Osteocyte (in vitro differentiated cells): ENCODE measurements around the gene FXYD1. TPM values are rescaled to one million over a fixed set of nuclear protein-coding genes. Genes with fewer than 3 reads are reported as not detected.
"Not testable (repeated sequence)": the region's sequence is repeated elsewhere in the genome, so short reads cannot be mapped to it uniquely, and the experiment has no call there.

Experiments
- DNase-seq: peaks from one replicate; pipeline ENCODE4 v3.0.0; 2021; ENCODE audit warnings: mixed read lengths; ENCODE audit not compliant: unreplicated experiment; ENCODE audit errors: extremely low spot score
- H3K27ac Mint-ChIP-seq: one replicate; pipeline ENCODE4 v1.8.0; 2021; ENCODE audit warnings: mild to moderate bottlenecking, mixed read lengths; ENCODE audit not compliant: unreplicated experiment
- H3K27me3 Mint-ChIP-seq: one replicate; pipeline ENCODE4 v1.8.0; 2021; ENCODE audit warnings: mixed read lengths; ENCODE audit not compliant: unreplicated experiment
- H3K36me3 Mint-ChIP-seq: one replicate; pipeline ENCODE4 v1.8.0; 2021; ENCODE audit warnings: mixed read lengths; ENCODE audit not compliant: unreplicated experiment
- H3K4me1 Mint-ChIP-seq: one replicate; pipeline ENCODE4 v1.8.0; 2021; ENCODE audit warnings: mixed read lengths; ENCODE audit not compliant: unreplicated experiment
- H3K4me3 Mint-ChIP-seq: one replicate; pipeline ENCODE4 v1.8.0; 2021; ENCODE audit warnings: mild to moderate bottlenecking, moderate library complexity, mixed read lengths; ENCODE audit not compliant: unreplicated experiment
- H3K9me3 Mint-ChIP-seq: one replicate; pipeline ENCODE4 v1.8.0; 2021; ENCODE audit warnings: mixed read lengths; ENCODE audit not compliant: unreplicated experiment
- total RNA-seq: library from RNA; stranded (reverse); gene quantifications from 2 replicates; pipeline ENCODE4 v1.2.1, GENCODE V29; 2021
- TF ChIP-seq, protein P1 (sequence below): fragments of 200-600 bp; sonication (generic); IDR thresholded peaks from 2 replicates; pipeline ENCODE4 v1.5.0; 2021; ENCODE audit warnings: antibody characterized with exemption, mild to moderate bottlenecking, moderate library complexity

Gene FXYD1
- total RNA-seq, 1 donor from 2014 or later = 0.86 TPM

GRCh38 chr19:35125749-35126623 is 12.6 kb upstream of the FXYD1 start:
- H3K27me3 Mint-ChIP-seq = peaks cover 22% of the 10 kb centered on the region
- no peaks in the 10 kb centered on the region for H3K36me3 Mint-ChIP-seq
- no peak overlapping the region for H3K27ac Mint-ChIP-seq
- no peaks in the 10 kb centered on the region for H3K9me3 Mint-ChIP-seq
- TF ChIP-seq, protein P1, sequence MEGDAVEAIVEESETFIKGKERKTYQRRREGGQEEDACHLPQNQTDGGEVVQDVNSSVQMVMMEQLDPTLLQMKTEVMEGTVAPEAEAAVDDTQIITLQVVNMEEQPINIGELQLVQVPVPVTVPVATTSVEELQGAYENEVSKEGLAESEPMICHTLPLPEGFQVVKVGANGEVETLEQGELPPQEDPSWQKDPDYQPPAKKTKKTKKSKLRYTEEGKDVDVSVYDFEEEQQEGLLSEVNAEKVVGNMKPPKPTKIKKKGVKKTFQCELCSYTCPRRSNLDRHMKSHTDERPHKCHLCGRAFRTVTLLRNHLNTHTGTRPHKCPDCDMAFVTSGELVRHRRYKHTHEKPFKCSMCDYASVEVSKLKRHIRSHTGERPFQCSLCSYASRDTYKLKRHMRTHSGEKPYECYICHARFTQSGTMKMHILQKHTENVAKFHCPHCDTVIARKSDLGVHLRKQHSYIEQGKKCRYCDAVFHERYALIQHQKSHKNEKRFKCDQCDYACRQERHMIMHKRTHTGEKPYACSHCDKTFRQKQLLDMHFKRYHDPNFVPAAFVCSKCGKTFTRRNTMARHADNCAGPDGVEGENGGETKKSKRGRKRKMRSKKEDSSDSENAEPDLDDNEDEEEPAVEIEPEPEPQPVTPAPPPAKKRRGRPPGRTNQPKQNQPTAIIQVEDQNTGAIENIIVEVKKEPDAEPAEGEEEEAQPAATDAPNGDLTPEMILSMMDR = no peak
- no peak for DNase-seq
- H3K4me3 Mint-ChIP-seq = no peak overlapping the region
- H3K4me1 Mint-ChIP-seq = peaks cover 9% of the 10 kb centered on the region

DNA sequence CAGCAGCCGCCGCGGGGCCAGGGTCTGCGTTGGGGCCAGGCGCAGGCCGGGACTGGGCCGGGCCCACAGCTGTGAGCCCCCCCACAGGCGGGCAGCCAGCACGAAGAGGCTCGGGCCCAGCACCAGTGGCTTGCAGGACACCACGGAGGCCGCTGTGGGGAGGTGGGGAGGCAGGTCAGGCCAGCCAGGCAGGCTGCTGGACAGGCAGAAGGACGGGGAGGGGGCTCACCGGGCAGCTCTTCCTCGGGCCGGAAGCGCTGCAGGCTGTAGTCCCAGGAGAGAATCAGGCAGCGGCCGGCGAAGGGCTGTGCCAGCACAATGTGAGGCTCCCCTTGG is 12.0 kb upstream of the FXYD1 start:
- Mint-ChIP-seq H3K9me3 (no peaks in the 10 kb centered on the region), H3K4me1 (peaks cover 9% of the 10 kb centered on the region), H3K4me3 (no peak overlapping the region), H3K27me3 (peaks cover 22% of the 10 kb centered on the region), H3K36me3 (no peaks in the 10 kb centered on the region), H3K27ac (no peak overlapping the region)
- TF ChIP-seq, protein P1 = no peak
- DNase-seq = no peak

DNA sequence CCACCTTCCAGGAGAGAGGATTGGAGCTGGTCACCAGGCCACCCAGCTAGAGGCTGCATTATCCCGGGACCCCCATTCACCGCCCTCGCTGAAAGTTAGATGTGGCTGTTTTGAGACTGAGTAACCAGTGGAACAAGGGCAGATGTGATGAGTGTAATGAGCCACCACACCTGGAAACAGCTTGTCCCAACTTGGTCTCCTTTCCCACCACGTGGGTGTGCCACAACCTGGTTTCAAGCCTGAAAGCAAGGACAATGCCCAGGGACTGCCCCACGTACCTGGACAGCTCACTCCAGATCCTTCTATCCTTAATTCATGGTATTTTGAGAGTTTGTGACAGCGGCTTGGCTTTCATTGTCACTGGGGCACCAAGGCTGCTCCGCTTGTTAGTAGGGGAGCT is 10.8 kb upstream of the FXYD1 start:
- no peak overlapping the region for H3K4me3 Mint-ChIP-seq
- H3K4me1 Mint-ChIP-seq = peaks cover 6% of the 10 kb centered on the region
- H3K36me3 Mint-ChIP-seq = no peaks in the 10 kb centered on the region
- H3K9me3 Mint-ChIP-seq = no peaks in the 10 kb centered on the region
- TF ChIP-seq, protein P1 = no peak
- DNase-seq = no peak
- H3K27me3 Mint-ChIP-seq = peaks cover 16% of the 10 kb centered on the region
- H3K27ac Mint-ChIP-seq = no peak overlapping the region

- TF ChIP-seq, protein P1 = no peak
- no peaks in the 10 kb centered on the region for H3K36me3 Mint-ChIP-seq
- no peaks in the 10 kb centered on the region for H3K9me3 Mint-ChIP-seq
- peaks cover 20% of the 10 kb centered on the region for H3K27me3 Mint-ChIP-seq
- no peak overlapping the region for H3K27ac Mint-ChIP-seq
- peaks cover 3% of the 10 kb centered on the region for H3K4me1 Mint-ChIP-seq
- no peak overlapping the region for H3K4me3 Mint-ChIP-seq
- no peak for DNase-seq
Measured at GRCh38 chr19:35128398-35129057, 10.1 kb upstream of the FXYD1 start.

- H3K27ac Mint-ChIP-seq, H3K4me1 Mint-ChIP-seq: not testable (repeated sequence)
Measured at GRCh38 chr19:35129724-35130274, 8.8 kb upstream of the FXYD1 start.

More at GRCh38 chr19:35129724-35130274, 8.8 kb upstream of the FXYD1 start:
- H3K9me3 Mint-ChIP-seq, H3K4me3 Mint-ChIP-seq, H3K36me3 Mint-ChIP-seq, DNase-seq: not testable (repeated sequence)
- H3K27me3 Mint-ChIP-seq = peaks cover 23% of the 10 kb centered on the region
